ENCODE results near the gene SLC52A3. TPM values are rescaled to one million over a fixed set of nuclear protein-coding genes. Genes with fewer than 3 reads are reported as not detected.

SLC52A3 gene
- total RNA-seq, 1 experiment from 2014 or later = 4.2 TPM

DNA sequence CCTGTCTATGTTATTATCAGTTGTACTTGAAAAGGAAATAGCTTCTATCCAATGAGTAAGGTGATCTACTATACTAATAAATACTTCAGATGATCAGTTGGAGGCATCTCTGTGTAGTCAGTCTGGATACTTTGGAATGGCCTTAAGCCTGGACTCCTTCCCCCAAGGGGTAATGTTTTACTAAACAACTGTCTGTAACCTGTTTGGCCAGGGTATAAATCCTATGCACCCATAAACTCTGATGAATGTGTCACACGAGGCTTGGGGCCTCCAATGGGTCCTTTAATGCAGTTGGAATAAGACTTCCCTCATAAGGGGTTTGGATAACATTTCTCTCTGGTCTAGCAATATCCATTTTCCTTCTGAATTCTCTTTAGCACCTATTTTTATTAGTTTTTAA lies 19.5 kb upstream of the SLC52A3 start:
- Histone ChIP-seq H3K36me3 (ENCODE audit: low read depth, low read length) (no peaks in the 10 kb centered on the region), H3K4me3 (ENCODE audit: low read length) (no peak overlapping the region), H3K9ac (ENCODE audit: low read length) (no peak overlapping the region), H3K9me3 (ENCODE audit: low read length) (peaks cover 9% of the 10 kb centered on the region; the same call in 1 of the 2 replicates), H3K27ac (ENCODE audit: low read length) (no peak overlapping the region), H3K4me1 (ENCODE audit: insufficient read depth, low read length) (no peaks in the 10 kb centered on the region), H3K27me3 (ENCODE audit: low read length) (peaks cover 55% of the 10 kb centered on the region), H3K9me2 (replicated peaks; ENCODE audit: low read length) (no peaks in the 10 kb centered on the region), H4K20me1 (ENCODE audit: low read length) (no peaks in the 10 kb centered on the region), H3F3A (ENCODE audit: low read length, unreplicated experiment) (no peaks in the 10 kb centered on the region), H3K4me2 (ENCODE audit: low read length) (no peak overlapping the region), H3K79me2 (ENCODE audit: low read length) (no peaks in the 10 kb centered on the region), H2AFZ (ENCODE audit: low read length) (no peak overlapping the region)
- ChIA-PET POLR2A (ENCODE audit: unreplicated experiment) (no interaction called here), CTCF (no interaction called here)
- intact Hi-C loops (cut with micrococcal nuclease) = no loop called here
- TF ChIP-seq EZH2 (IDR thresholded peaks at IDR 0.05; ENCODE audit: low read length, unreplicated experiment) = no peak
- TF ChIP-seq, protein P1, sequence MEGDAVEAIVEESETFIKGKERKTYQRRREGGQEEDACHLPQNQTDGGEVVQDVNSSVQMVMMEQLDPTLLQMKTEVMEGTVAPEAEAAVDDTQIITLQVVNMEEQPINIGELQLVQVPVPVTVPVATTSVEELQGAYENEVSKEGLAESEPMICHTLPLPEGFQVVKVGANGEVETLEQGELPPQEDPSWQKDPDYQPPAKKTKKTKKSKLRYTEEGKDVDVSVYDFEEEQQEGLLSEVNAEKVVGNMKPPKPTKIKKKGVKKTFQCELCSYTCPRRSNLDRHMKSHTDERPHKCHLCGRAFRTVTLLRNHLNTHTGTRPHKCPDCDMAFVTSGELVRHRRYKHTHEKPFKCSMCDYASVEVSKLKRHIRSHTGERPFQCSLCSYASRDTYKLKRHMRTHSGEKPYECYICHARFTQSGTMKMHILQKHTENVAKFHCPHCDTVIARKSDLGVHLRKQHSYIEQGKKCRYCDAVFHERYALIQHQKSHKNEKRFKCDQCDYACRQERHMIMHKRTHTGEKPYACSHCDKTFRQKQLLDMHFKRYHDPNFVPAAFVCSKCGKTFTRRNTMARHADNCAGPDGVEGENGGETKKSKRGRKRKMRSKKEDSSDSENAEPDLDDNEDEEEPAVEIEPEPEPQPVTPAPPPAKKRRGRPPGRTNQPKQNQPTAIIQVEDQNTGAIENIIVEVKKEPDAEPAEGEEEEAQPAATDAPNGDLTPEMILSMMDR (conservative IDR thresholded peaks at IDR 0.05; ENCODE audit: low read depth, low read length) = no peak
- TF ChIP-seq EZH2phosphoT487 (IDR thresholded peaks at IDR 0.05; ENCODE audit: borderline replicate concordance, low read length) = no peak
- DNase-seq (no peak), ATAC-seq (no peak)
- BruUV-seq (replicated peaks) = no TSS peak

DNA sequence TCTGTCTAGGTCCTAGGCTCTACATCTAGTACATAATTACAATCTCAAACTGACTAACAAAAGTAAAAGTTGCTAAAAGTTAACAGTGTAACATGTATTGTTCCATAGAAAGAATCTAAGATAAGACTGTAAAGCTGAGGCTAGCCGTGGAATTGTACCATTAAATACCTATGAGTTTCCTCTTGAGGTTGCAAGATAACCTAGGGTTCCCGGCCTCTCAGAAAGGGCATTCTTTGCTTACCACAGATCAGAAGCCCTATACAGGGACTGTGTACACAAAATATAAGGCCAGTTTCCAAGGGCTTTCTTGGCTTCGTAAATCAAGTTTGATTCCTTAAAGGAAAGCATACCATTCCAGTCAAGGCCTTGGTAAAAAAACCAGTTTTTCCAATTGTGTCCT lies 11.5 kb upstream of the SLC52A3 start:
- TF ChIP-seq, protein P1 (conservative IDR thresholded peaks at IDR 0.05; ENCODE audit: low read depth, low read length) = no peak
- TF ChIP-seq EZH2phosphoT487 (IDR thresholded peaks at IDR 0.05; ENCODE audit: borderline replicate concordance, low read length) (no peak), EZH2 (IDR thresholded peaks at IDR 0.05; ENCODE audit: low read length, unreplicated experiment) (no peak)
- Histone ChIP-seq H3K4me2 (ENCODE audit: low read length) (no peak overlapping the region), H3K79me2 (ENCODE audit: low read length) (no peaks in the 10 kb centered on the region), H3K27ac (ENCODE audit: low read length) (no peak overlapping the region), H2AFZ (ENCODE audit: low read length) (no peak overlapping the region), H3K4me1 (ENCODE audit: insufficient read depth, low read length) (no peaks in the 10 kb centered on the region), H3K4me3 (ENCODE audit: low read length) (no peak overlapping the region), H3K9me2 (replicated peaks; ENCODE audit: low read length) (no peaks in the 10 kb centered on the region), H3F3A (ENCODE audit: low read length, unreplicated experiment) (no peaks in the 10 kb centered on the region), H3K27me3 (ENCODE audit: low read length) (no peaks in the 10 kb centered on the region), H3K9ac (ENCODE audit: low read length) (no peak overlapping the region), H3K36me3 (ENCODE audit: low read depth, low read length) (no peaks in the 10 kb centered on the region), H3K9me3 (ENCODE audit: low read length) (0 out of 2 replicates have a peak, but pooled peaks cover 5% of the 10 kb centered on the region), H4K20me1 (ENCODE audit: low read length) (no peaks in the 10 kb centered on the region)
- BruUV-seq (replicated peaks) = no TSS peak
- POLR2A ChIA-PET (ENCODE audit: unreplicated experiment) = no interaction called here
- no peak for ATAC-seq
- CTCF ChIA-PET = no interaction called here
- DNase-seq = no peak
- intact Hi-C loops (cut with micrococcal nuclease) = no loop called here

DNA sequence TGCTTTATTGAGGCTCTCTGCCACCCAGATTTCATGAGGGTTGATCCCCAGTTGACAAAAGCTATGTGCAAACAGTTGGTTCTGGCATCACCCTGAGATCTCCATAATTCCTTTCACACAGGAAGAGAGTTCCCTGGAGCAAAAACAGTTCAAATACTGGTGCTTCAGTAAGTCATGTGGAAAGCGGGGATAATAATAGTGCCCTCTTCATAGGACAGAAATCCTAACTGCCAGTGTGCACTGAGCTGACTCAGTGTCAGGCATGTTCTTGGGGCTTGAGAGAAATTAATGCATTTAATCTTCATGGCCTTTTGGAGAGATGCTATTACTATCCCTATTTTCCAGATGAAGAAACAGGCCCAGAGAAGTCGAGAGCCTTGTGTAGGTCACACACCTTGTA lies 7.9 kb upstream of the SLC52A3 start:
- no peaks in the 10 kb centered on the region for H3K9me2 ChIP-seq (replicated peaks; ENCODE audit: low read length)
- H3K9ac ChIP-seq (ENCODE audit: low read length) = no peak overlapping the region
- DNase-seq (no peak), ATAC-seq (no peak)
- POLR2A ChIA-PET (ENCODE audit: unreplicated experiment) = no interaction called here
- H3K79me2 ChIP-seq (ENCODE audit: low read length) = no peaks in the 10 kb centered on the region
- intact Hi-C loops (cut with micrococcal nuclease) = no loop called here
- no peak overlapping the region for H3K27ac ChIP-seq (ENCODE audit: low read length)
- no peak for TF ChIP-seq EZH2phosphoT487 (IDR thresholded peaks at IDR 0.05; ENCODE audit: borderline replicate concordance, low read length)
- TF ChIP-seq EZH2 (IDR thresholded peaks at IDR 0.05; ENCODE audit: low read length, unreplicated experiment) = no peak
- TF ChIP-seq, protein P1 (conservative IDR thresholded peaks at IDR 0.05; ENCODE audit: low read depth, low read length) = no peak
- H3K9me3 ChIP-seq (ENCODE audit: low read length) = no peaks in the 10 kb centered on the region
- H3K36me3 ChIP-seq (ENCODE audit: low read depth, low read length) = no peaks in the 10 kb centered on the region
- H3K27me3 ChIP-seq (ENCODE audit: low read length) = no peaks in the 10 kb centered on the region
- no peaks in the 10 kb centered on the region for H3K4me1 ChIP-seq (ENCODE audit: insufficient read depth, low read length)
- no peaks in the 10 kb centered on the region for H4K20me1 ChIP-seq (ENCODE audit: low read length)
- H3F3A ChIP-seq (ENCODE audit: low read length, unreplicated experiment) = no peaks in the 10 kb centered on the region
- CTCF ChIA-PET = no interaction called here
- H3K4me3 ChIP-seq (ENCODE audit: low read length) = no peak overlapping the region
- no TSS peak for BruUV-seq (replicated peaks)
- no peak overlapping the region for H3K4me2 ChIP-seq (ENCODE audit: low read length)
- H2AFZ ChIP-seq (ENCODE audit: low read length) = no peak overlapping the region

All from PC-3 (cell line).